GM12875 (cell line): ENCODE results near the gene SNX15.

ENCODE experiments used
- H3K4me3 ChIP-seq: one replicate; pipeline ENCODE4 v1.5.1; 2011; ENCODE audit warnings: low read depth, low read length, control low read depth
- TF ChIP-seq, protein P1 (sequence below): IDR thresholded peaks from 2 replicates; pipeline ENCODE4 v1.5.1; 2011; ENCODE audit warnings: low read depth, mild to moderate bottlenecking, control low read depth, inconsistent platforms, low read length, moderate library complexity, borderline replicate concordance; ENCODE audit not compliant: insufficient read depth

Gene SNX15

DNA sequence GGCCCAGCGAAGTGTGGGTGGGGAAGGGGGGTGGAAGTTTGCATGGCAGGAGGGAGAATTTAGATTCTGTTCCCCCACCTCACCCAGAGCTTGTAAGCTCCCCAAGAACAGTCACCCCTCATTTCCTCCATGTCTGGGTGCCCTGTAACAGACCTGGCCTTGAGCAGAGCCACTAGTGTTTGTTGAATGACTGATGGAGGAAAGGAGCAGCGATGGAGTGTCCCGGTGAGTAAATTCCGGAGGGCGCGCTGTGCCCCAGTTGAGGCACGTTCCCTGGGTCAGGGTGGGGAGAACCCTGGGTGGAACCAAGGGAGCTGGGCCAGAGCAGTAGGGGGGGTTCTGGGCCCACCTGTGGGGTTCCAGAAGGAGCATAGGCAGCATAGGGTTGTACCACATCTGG, 30.3 kb downstream of the SNX15 start:
- TF ChIP-seq, protein P1, sequence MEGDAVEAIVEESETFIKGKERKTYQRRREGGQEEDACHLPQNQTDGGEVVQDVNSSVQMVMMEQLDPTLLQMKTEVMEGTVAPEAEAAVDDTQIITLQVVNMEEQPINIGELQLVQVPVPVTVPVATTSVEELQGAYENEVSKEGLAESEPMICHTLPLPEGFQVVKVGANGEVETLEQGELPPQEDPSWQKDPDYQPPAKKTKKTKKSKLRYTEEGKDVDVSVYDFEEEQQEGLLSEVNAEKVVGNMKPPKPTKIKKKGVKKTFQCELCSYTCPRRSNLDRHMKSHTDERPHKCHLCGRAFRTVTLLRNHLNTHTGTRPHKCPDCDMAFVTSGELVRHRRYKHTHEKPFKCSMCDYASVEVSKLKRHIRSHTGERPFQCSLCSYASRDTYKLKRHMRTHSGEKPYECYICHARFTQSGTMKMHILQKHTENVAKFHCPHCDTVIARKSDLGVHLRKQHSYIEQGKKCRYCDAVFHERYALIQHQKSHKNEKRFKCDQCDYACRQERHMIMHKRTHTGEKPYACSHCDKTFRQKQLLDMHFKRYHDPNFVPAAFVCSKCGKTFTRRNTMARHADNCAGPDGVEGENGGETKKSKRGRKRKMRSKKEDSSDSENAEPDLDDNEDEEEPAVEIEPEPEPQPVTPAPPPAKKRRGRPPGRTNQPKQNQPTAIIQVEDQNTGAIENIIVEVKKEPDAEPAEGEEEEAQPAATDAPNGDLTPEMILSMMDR: no peak
- H3K4me3 ChIP-seq: no peak overlapping the region

DNA sequence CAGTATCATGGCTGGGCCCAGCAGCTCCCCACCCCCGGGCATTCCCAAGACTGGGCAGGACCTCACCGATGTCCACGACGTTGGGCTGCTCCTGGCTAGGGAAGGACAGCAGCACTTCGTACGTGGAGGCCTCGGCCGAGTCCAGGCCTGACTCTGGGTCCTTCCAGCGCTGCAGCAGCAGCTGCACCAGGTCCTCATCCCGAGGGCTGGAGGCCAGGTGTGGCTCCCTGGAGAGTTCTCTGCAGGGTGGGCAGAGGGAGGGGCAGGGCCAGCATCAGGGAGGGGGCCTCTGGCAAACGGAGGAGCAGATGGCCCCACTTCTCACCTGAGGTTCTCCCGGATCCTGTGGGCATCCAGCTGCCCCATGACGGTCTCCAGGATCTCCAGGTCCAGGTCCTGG, 30.8 kb downstream of the SNX15 start:
- H3K4me3 ChIP-seq: no peak overlapping the region
- TF ChIP-seq, protein P1: no peak

DNA sequence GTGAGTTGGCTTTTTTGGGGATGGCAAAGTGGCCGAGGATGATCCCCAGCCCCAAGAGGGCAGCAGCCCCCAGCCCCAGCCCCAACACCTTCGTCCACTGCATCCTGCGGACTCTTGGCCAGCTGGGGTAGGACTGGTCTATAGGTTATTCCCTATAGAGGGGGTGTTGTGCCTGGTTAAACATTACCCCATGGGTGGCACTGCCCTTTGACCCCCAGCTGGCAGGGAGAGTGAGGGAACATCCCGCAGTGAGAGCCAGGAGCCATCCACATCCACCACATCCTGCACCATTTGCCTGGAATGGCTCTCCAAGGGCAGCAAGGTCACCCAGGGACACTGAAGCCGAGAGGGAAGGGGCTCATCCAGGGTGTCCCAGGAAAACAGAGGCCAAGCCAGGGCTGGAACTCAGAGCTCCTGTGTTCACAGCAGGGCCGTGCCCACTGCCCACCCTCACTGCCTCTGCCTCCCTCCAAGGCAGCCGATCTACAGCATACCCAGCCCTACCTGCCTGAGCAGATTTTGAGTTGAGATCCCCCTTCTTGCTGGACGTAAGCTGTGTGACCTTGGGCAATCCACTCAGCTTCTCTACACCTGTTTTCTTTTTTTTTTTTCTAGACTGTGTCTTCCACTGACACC, 31.3 kb downstream of the SNX15 start, which contains the start of gene NAALADL1:
Gene NAALADL1, minus strand, starts transcription at position 135 of the 636 bp plus-strand sequence. Its CDS starts 32 bp downstream, at position 103.
- no peak within 1 kb of the TSS for H3K4me3 ChIP-seq

DNA sequence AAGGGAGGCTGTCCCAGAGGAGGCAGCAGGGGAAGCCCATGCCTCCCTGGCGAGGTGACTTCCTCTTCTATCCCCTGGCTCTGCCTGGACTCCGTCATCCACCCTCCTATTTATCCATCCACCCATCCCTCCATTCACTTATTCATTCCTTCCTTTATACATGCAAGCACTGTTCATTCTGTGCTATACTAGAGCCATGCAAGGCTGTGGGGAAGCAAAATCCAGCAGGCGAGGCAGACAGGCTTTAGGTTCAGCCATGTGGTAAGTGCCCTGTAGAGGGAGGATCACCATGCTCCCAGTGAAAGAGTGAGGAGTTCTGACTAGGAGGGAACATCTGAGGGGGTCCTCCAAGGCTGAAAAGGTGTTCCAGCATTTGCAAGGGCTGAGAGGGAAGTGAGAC, 32.3 kb downstream of the SNX15 start:
- H3K4me3 ChIP-seq: no peak overlapping the region
- TF ChIP-seq, protein P1: no peak

More for the DNA sequence above, 31.3 kb downstream of the SNX15 start, which contains the start of gene NAALADL1:
- TF ChIP-seq, protein P1: no peak

GRCh38 chr11:65059959-65060824, 33.0 kb downstream of the SNX15 start:
- TF ChIP-seq, protein P1: no peak

DNA sequence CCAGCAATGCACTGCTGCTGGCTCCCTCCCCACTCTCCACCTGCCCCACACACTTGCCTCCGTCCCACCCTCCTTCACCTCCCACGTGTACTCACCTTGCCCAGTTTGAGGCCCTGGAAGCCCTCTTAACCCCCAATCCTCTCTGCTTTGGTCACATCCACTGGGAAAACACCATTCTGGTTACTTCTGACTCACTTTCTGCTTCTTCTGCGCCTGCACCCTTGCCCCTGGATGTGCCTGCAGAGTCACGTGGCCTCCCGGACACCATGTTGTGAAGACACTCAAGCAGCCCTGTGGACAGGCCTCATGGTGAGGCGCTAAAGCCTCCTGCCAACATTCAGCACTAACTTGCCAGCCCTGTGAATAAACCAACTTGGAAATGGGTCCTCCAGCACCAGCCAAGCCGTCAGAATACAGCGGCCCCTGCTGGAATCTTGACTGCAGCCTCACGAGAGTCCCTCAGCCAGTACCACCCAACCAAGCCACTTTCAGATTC, 33.7 kb downstream of the SNX15 start:
- TF ChIP-seq, protein P1: no peak
- H3K4me3 ChIP-seq: no peak overlapping the region

More at GRCh38 chr11:65059959-65060824, 33.0 kb downstream of the SNX15 start:
- no peak overlapping the region for H3K4me3 ChIP-seq

GRCh38 chr11:65063532-65063931, 36.3 kb downstream of the SNX15 start:
- TF ChIP-seq, protein P1: no peak

More at GRCh38 chr11:65063532-65063931, 36.3 kb downstream of the SNX15 start:
- no peak overlapping the region for H3K4me3 ChIP-seq
